ENCODE data around the gene HECTD3.

The HECTD3 gene

GRCh38 chr1:45001011-45001481 lies 10.1 kb downstream of the HECTD3 start:
- TF ChIP-seq CTCF (IDR thresholded peaks at IDR 0.05; ENCODE audit: insufficient read depth, low read length, poor library complexity, severe bottlenecking) (no peak), EZH2phosphoT487 (conservative IDR thresholded peaks at IDR 0.05; ENCODE audit: low read length) (no peak)
- H3K9me2 ChIP-seq (replicated peaks; ENCODE audit: insufficient read depth, low read length): no peaks in the 10 kb centered on the region
- no peaks in the 10 kb centered on the region for H3K9me3 ChIP-seq (ENCODE audit: insufficient read depth, low read length)
- no peaks in the 10 kb centered on the region for H3K36me3 ChIP-seq (ENCODE audit: low read length)
- no peaks in the 10 kb centered on the region for H3K27me3 ChIP-seq (ENCODE audit: low read length)
- H3K79me2 ChIP-seq (ENCODE audit: insufficient read depth, low read length): no peaks in the 10 kb centered on the region
- no peak overlapping the region for H2AFZ ChIP-seq (ENCODE audit: low read depth, low read length, severe bottlenecking)
- H3K27ac ChIP-seq (ENCODE audit: low read depth, low read length): no peak overlapping the region
- no peak overlapping the region for H3K9ac ChIP-seq (ENCODE audit: low read length)
- no peak overlapping the region for H3K4me3 ChIP-seq (ENCODE audit: insufficient read depth, low read length, poor library complexity, severe bottlenecking)
- no peaks in the 10 kb centered on the region for H4K20me1 ChIP-seq (ENCODE audit: low read depth, low read length)
- no peak overlapping the region for H3K4me2 ChIP-seq (ENCODE audit: low read depth, low read length, poor library complexity, severe bottlenecking)
- 0 out of 2 replicates have a peak, but pooled peaks cover 3% of the 10 kb centered on the region for H3F3A ChIP-seq (ENCODE audit: insufficient read depth)

- Histone ChIP-seq H2AFZ (ENCODE audit: low read depth, low read length, severe bottlenecking) (no peak overlapping the region), H3K9ac (ENCODE audit: low read length) (no peak overlapping the region), H3K9me3 (ENCODE audit: insufficient read depth, low read length) (no peaks in the 10 kb centered on the region), H3F3A (ENCODE audit: insufficient read depth) (0 out of 2 replicates have a peak, but pooled peaks cover 3% of the 10 kb centered on the region), H3K4me3 (ENCODE audit: insufficient read depth, low read length, poor library complexity, severe bottlenecking) (no peak overlapping the region), H3K4me2 (ENCODE audit: low read depth, low read length, poor library complexity, severe bottlenecking) (no peak overlapping the region), H3K27ac (ENCODE audit: low read depth, low read length) (no peak overlapping the region), H3K9me2 (replicated peaks; ENCODE audit: insufficient read depth, low read length) (no peaks in the 10 kb centered on the region), H4K20me1 (ENCODE audit: low read depth, low read length) (no peaks in the 10 kb centered on the region), H3K27me3 (ENCODE audit: low read length) (no peaks in the 10 kb centered on the region), H3K36me3 (ENCODE audit: low read length) (no peaks in the 10 kb centered on the region), H3K79me2 (ENCODE audit: insufficient read depth, low read length) (no peaks in the 10 kb centered on the region)
- TF ChIP-seq CTCF (IDR thresholded peaks at IDR 0.05; ENCODE audit: insufficient read depth, low read length, poor library complexity, severe bottlenecking) (no peak), EZH2phosphoT487 (conservative IDR thresholded peaks at IDR 0.05; ENCODE audit: low read length) (no peak)
Measured at GRCh38 chr1:44999232-44999631, 11.9 kb downstream of the HECTD3 start.

- Histone ChIP-seq H4K20me1 (ENCODE audit: low read depth, low read length) (no peaks in the 10 kb centered on the region), H3K4me3 (ENCODE audit: insufficient read depth, low read length, poor library complexity, severe bottlenecking) (no peak overlapping the region), H3F3A (ENCODE audit: insufficient read depth) (0 out of 2 replicates have a peak, but pooled peaks cover 3% of the 10 kb centered on the region), H3K27me3 (ENCODE audit: low read length) (no peaks in the 10 kb centered on the region), H3K36me3 (ENCODE audit: low read length) (no peaks in the 10 kb centered on the region), H3K9me3 (ENCODE audit: insufficient read depth, low read length) (no peaks in the 10 kb centered on the region), H3K79me2 (ENCODE audit: insufficient read depth, low read length) (no peaks in the 10 kb centered on the region), H3K9ac (ENCODE audit: low read length) (no peak overlapping the region), H3K9me2 (replicated peaks; ENCODE audit: insufficient read depth, low read length) (no peaks in the 10 kb centered on the region), H3K4me2 (ENCODE audit: low read depth, low read length, poor library complexity, severe bottlenecking) (no peak overlapping the region), H2AFZ (ENCODE audit: low read depth, low read length, severe bottlenecking) (no peak overlapping the region), H3K27ac (ENCODE audit: low read depth, low read length) (no peak overlapping the region)
- no peak for TF ChIP-seq EZH2phosphoT487 (conservative IDR thresholded peaks at IDR 0.05; ENCODE audit: low read length)
Measured at GRCh38 chr1:44995467-44996238, 15.5 kb downstream of the HECTD3 start.

- Histone ChIP-seq H3K27me3 (ENCODE audit: low read length) (no peaks in the 10 kb centered on the region), H4K20me1 (ENCODE audit: low read depth, low read length) (no peaks in the 10 kb centered on the region), H3K36me3 (ENCODE audit: low read length) (no peaks in the 10 kb centered on the region), H3K79me2 (ENCODE audit: insufficient read depth, low read length) (no peaks in the 10 kb centered on the region), H3K9me2 (replicated peaks; ENCODE audit: insufficient read depth, low read length) (no peaks in the 10 kb centered on the region), H3K9ac (ENCODE audit: low read length) (no peak overlapping the region), H3F3A (ENCODE audit: insufficient read depth) (peaks cover 7% of the 10 kb centered on the region; the same call in 1 of the 2 replicates), H3K27ac (ENCODE audit: low read depth, low read length) (no peak overlapping the region), H2AFZ (ENCODE audit: low read depth, low read length, severe bottlenecking) (no peak overlapping the region), H3K9me3 (ENCODE audit: insufficient read depth, low read length) (no peaks in the 10 kb centered on the region), H3K4me3 (ENCODE audit: insufficient read depth, low read length, poor library complexity, severe bottlenecking) (no peak overlapping the region), H3K4me2 (ENCODE audit: low read depth, low read length, poor library complexity, severe bottlenecking) (no peak overlapping the region)
- TF ChIP-seq EZH2phosphoT487 (conservative IDR thresholded peaks at IDR 0.05; ENCODE audit: low read length) (no peak), CTCF (IDR thresholded peaks at IDR 0.05; ENCODE audit: insufficient read depth, low read length, poor library complexity, severe bottlenecking) (no peak)
Measured at GRCh38 chr1:44994309-44994898, 16.7 kb downstream of the HECTD3 start.

Data from SU-DHL-6 (cell line).